ENCODE data around the gene COPG2. TPM values are rescaled to one million over a fixed set of nuclear protein-coding genes. Genes with fewer than 3 reads are reported as not detected.
"Not testable (repeated sequence)": the region's sequence is repeated elsewhere in the genome, so short reads cannot be mapped to it uniquely, and the experiment has no call there.

COPG2 gene
- total and polyA plus RNA-seq, 2 experiments from 2014 or later = 3.0 to 41.0 TPM

- not testable (repeated sequence) for H3K4me2 ChIP-seq; H3K4me1 ChIP-seq (ENCODE audit: insufficient read depth); DNase-seq (ENCODE audit: low spot score); H3K4me3 ChIP-seq; H3K9me3 ChIP-seq (ENCODE audit: low read depth); H3K9me2 ChIP-seq (replicated peaks; ENCODE audit: insufficient read depth); H3K36me3 ChIP-seq (replicated peaks; ENCODE audit: insufficient read depth, low read depth); H2AFZ ChIP-seq; H3K27ac ChIP-seq; H3K27me3 ChIP-seq; H3K79me2 ChIP-seq; H4K20me1 ChIP-seq (ENCODE audit: insufficient read depth, poor library complexity, severe bottlenecking)
- WGBS (ENCODE audit: low lambda C conversion rate, missing lambda C conversion rate) = 100% methylated on average over 2 of the region's 2 CpGs
These were observed 82.6 kb downstream of the COPG2 start for GRCh38 chr7:130585932-130586331.

GRCh38 chr7:130575110-130575509 is 93.4 kb downstream of the COPG2 start:
- H3K36me3 ChIP-seq (replicated peaks; ENCODE audit: insufficient read depth, low read depth); H3K9me2 ChIP-seq (replicated peaks; ENCODE audit: insufficient read depth); H3K9me3 ChIP-seq (ENCODE audit: low read depth); H3K79me2 ChIP-seq; H4K20me1 ChIP-seq (ENCODE audit: insufficient read depth, poor library complexity, severe bottlenecking); H2AFZ ChIP-seq; H3K27me3 ChIP-seq; H3K4me2 ChIP-seq; H3K27ac ChIP-seq; H3K4me1 ChIP-seq (ENCODE audit: insufficient read depth); DNase-seq (ENCODE audit: low spot score); H3K4me3 ChIP-seq: not testable (repeated sequence)
- WGBS (ENCODE audit: low lambda C conversion rate, missing lambda C conversion rate) = 71% methylated on average over 3 of the region's 3 CpGs

- H2AFZ ChIP-seq; H3K9me2 ChIP-seq (replicated peaks; ENCODE audit: insufficient read depth); H3K4me1 ChIP-seq (ENCODE audit: insufficient read depth); H3K4me3 ChIP-seq; H3K9me3 ChIP-seq (ENCODE audit: low read depth); H4K20me1 ChIP-seq (ENCODE audit: insufficient read depth, poor library complexity, severe bottlenecking); H3K27me3 ChIP-seq; H3K4me2 ChIP-seq; H3K79me2 ChIP-seq; H3K27ac ChIP-seq; H3K36me3 ChIP-seq (replicated peaks; ENCODE audit: insufficient read depth, low read depth); DNase-seq (ENCODE audit: low spot score): not testable (repeated sequence)
These were observed 98.4 kb downstream of the COPG2 start for GRCh38 chr7:130570144-130570543.

- no peak for DNase-seq (ENCODE audit: low spot score)
- Histone ChIP-seq H3K79me2 (peaks cover 4% of the 10 kb centered on the region), H3K9me2 (replicated peaks; ENCODE audit: insufficient read depth) (no peaks in the 10 kb centered on the region), H3K4me3 (no peak overlapping the region), H3K36me3 (replicated peaks; ENCODE audit: insufficient read depth, low read depth) (no peaks in the 10 kb centered on the region), H3K27me3 (no peaks in the 10 kb centered on the region), H3K4me2 (no peak overlapping the region), H3K27ac (peak overlapping the region; percentile 6), H2AFZ (no peak overlapping the region), H3K4me1 (ENCODE audit: insufficient read depth) (no peaks in the 10 kb centered on the region), H4K20me1 (ENCODE audit: insufficient read depth, poor library complexity, severe bottlenecking) (no peaks in the 10 kb centered on the region), H3K9me3 (ENCODE audit: low read depth) (peaks cover 9% of the 10 kb centered on the region)
- TF ChIP-seq CTCF (IDR thresholded peaks at IDR 0.05; ENCODE audit: poor library complexity) (no peak), EZH2phosphoT487 (IDR thresholded peaks at IDR 0.05; ENCODE audit: low read depth, severe bottlenecking, unreplicated experiment) (no peak)
- 92% methylated on average over 2 of the region's 2 CpGs for WGBS (ENCODE audit: low lambda C conversion rate, missing lambda C conversion rate)
These were observed 101.7 kb downstream of the COPG2 start for GRCh38 chr7:130566898-130567280.

- 91% methylated on average over 9 of the region's 9 CpGs for WGBS (ENCODE audit: low lambda C conversion rate, missing lambda C conversion rate)
- Histone ChIP-seq H3K9me2 (replicated peaks; ENCODE audit: insufficient read depth) (no peaks in the 10 kb centered on the region), H3K9me3 (ENCODE audit: low read depth) (peaks cover 9% of the 10 kb centered on the region), H4K20me1 (ENCODE audit: insufficient read depth, poor library complexity, severe bottlenecking) (no peaks in the 10 kb centered on the region), H3K4me3 (no peak overlapping the region), H3K27me3 (no peaks in the 10 kb centered on the region), H3K4me2 (no peak overlapping the region), H3K4me1 (ENCODE audit: insufficient read depth) (no peaks in the 10 kb centered on the region), H3K36me3 (replicated peaks; ENCODE audit: insufficient read depth, low read depth) (no peaks in the 10 kb centered on the region), H2AFZ (no peak overlapping the region), H3K27ac (no peak overlapping the region), H3K79me2 (no peaks in the 10 kb centered on the region)
- DNase-seq (ENCODE audit: low spot score) = peak; percentile 9
- TF ChIP-seq CTCF (IDR thresholded peaks at IDR 0.05; ENCODE audit: poor library complexity) (no peak), EZH2 (IDR thresholded peaks at IDR 0.05; ENCODE audit: borderline replicate concordance) (no peak), EZH2phosphoT487 (IDR thresholded peaks at IDR 0.05; ENCODE audit: low read depth, severe bottlenecking, unreplicated experiment) (no peak)
These were observed 102.2 kb downstream of the COPG2 start for GRCh38 chr7:130566168-130566897.

All from hepatocyte (in vitro differentiated cells).